IPS-20b (cell line): ENCODE data around the gene WEE2.
"Not testable (repeated sequence)": the region's sequence is repeated elsewhere in the genome, so short reads cannot be mapped to it uniquely, and the experiment has no call there.

Source experiments
- H3K27ac ChIP-seq: one replicate; pipeline ENCODE4 v1.5.1; 2013; ENCODE audit warnings: low read length
- H3K27me3 ChIP-seq: 2 replicates; pipeline ENCODE4 v1.6.1; 2013; ENCODE audit warnings: mild to moderate bottlenecking, low read length, inconsistent platforms; ENCODE audit not compliant: insufficient read depth
- H3K36me3 ChIP-seq: 2 replicates; pipeline ENCODE4 v1.6.1; 2013; ENCODE audit warnings: low read depth, mild to moderate bottlenecking, inconsistent platforms, low read length, moderate library complexity; ENCODE audit not compliant: insufficient read depth
- H3K4me1 ChIP-seq: 2 replicates; pipeline ENCODE4 v1.6.1; 2013; ENCODE audit warnings: mild to moderate bottlenecking, control low read depth, inconsistent platforms, low read length, moderate library complexity; ENCODE audit not compliant: insufficient read depth
- H3K4me3 ChIP-seq: 2 replicates; pipeline ENCODE4 v1.5.1; 2013; ENCODE audit warnings: mild to moderate bottlenecking, low read length, inconsistent platforms
- H3K9ac ChIP-seq: 2 replicates; pipeline ENCODE4 v1.6.1; 2013; ENCODE audit warnings: low read depth, mild to moderate bottlenecking, inconsistent platforms, low read length, moderate library complexity
- H3K9me3 ChIP-seq: 2 replicates; pipeline ENCODE4 v1.6.1; 2013; ENCODE audit warnings: mild to moderate bottlenecking, low read depth, low read length, inconsistent platforms; ENCODE audit not compliant: insufficient read depth

The WEE2 gene

GRCh38 chr7:141674702-141675101, 33.5 kb upstream of the WEE2 start:
- H3K9ac ChIP-seq, result no peak overlapping the region; the same call in 1 of the 2 replicates
- H3K4me3 ChIP-seq, result no peak overlapping the region
- H3K27ac ChIP-seq, result no peak overlapping the region
- no peaks in the 10 kb centered on the region for H3K9me3 ChIP-seq
- peaks cover 22% of the 10 kb centered on the region for H3K36me3 ChIP-seq
- no peaks in the 10 kb centered on the region for H3K4me1 ChIP-seq
- H3K27me3 ChIP-seq, result no peaks in the 10 kb centered on the region

GRCh38 chr7:141675436-141676215, 32.5 kb upstream of the WEE2 start:
- Histone ChIP-seq H3K4me1 (no peaks in the 10 kb centered on the region), H3K36me3 (peaks cover 23% of the 10 kb centered on the region), H3K27me3 (no peaks in the 10 kb centered on the region), H3K4me3 (no peak overlapping the region), H3K9ac (no peak overlapping the region), H3K9me3 (no peaks in the 10 kb centered on the region), H3K27ac (no peak overlapping the region)

- no peaks in the 10 kb centered on the region for H3K9me3 ChIP-seq
- peaks cover 19% of the 10 kb centered on the region for H3K36me3 ChIP-seq
- no peak overlapping the region for H3K4me3 ChIP-seq
- H3K4me1 ChIP-seq, result no peaks in the 10 kb centered on the region
- H3K27ac ChIP-seq, result no peak overlapping the region
- no peaks in the 10 kb centered on the region for H3K27me3 ChIP-seq
- no peak overlapping the region for H3K9ac ChIP-seq
Observed at GRCh38 chr7:141676618-141677017, 31.5 kb upstream of the WEE2 start.

- no peaks in the 10 kb centered on the region for H3K9me3 ChIP-seq
- peaks cover 19% of the 10 kb centered on the region for H3K36me3 ChIP-seq
- no peaks in the 10 kb centered on the region for H3K27me3 ChIP-seq
- no peak overlapping the region for H3K4me3 ChIP-seq
- H3K27ac ChIP-seq, result no peak overlapping the region
- no peak overlapping the region for H3K9ac ChIP-seq
- H3K4me1 ChIP-seq, result no peaks in the 10 kb centered on the region
Observed at GRCh38 chr7:141679014-141679413, 29.1 kb upstream of the WEE2 start.

- H3K27ac ChIP-seq, result no peak overlapping the region
- H3K9ac ChIP-seq, result no peak overlapping the region
- H3K4me3 ChIP-seq, result no peak overlapping the region
- peaks cover 7% of the 10 kb centered on the region; the same call in 1 of the 2 replicates for H3K4me1 ChIP-seq
- peaks cover 28% of the 10 kb centered on the region for H3K36me3 ChIP-seq
- H3K27me3 ChIP-seq, result no peaks in the 10 kb centered on the region
- no peaks in the 10 kb centered on the region for H3K9me3 ChIP-seq
Observed at GRCh38 chr7:141685285-141686023, 22.7 kb upstream of the WEE2 start.

- peaks cover 24% of the 10 kb centered on the region for H3K36me3 ChIP-seq
Observed at GRCh38 chr7:141686074-141686473, 22.1 kb upstream of the WEE2 start.

GRCh38 chr7:141686670-141687069, 21.5 kb upstream of the WEE2 start:
- H3K36me3 ChIP-seq, result peaks cover 24% of the 10 kb centered on the region

More at GRCh38 chr7:141686074-141686473, 22.1 kb upstream of the WEE2 start:
- Histone ChIP-seq H3K4me3 (no peak overlapping the region), H3K9ac (no peak overlapping the region), H3K27ac (no peak overlapping the region), H3K27me3 (no peaks in the 10 kb centered on the region), H3K4me1 (peaks cover 9% of the 10 kb centered on the region; the same call in 1 of the 2 replicates), H3K9me3 (no peaks in the 10 kb centered on the region)

GRCh38 chr7:141688043-141688442, 20.1 kb upstream of the WEE2 start:
- Histone ChIP-seq H3K27ac (no peak overlapping the region), H3K4me3 (no peak overlapping the region), H3K4me1 (peaks cover 14% of the 10 kb centered on the region; the same call in 1 of the 2 replicates), H3K27me3 (no peaks in the 10 kb centered on the region), H3K9me3 (no peaks in the 10 kb centered on the region), H3K9ac (no peak overlapping the region), H3K36me3 (peaks cover 15% of the 10 kb centered on the region)

More at GRCh38 chr7:141686670-141687069, 21.5 kb upstream of the WEE2 start:
- Histone ChIP-seq H3K27ac (no peak overlapping the region), H3K9ac (no peak overlapping the region), H3K4me3 (no peak overlapping the region), H3K27me3 (no peaks in the 10 kb centered on the region), H3K4me1 (peaks cover 13% of the 10 kb centered on the region; the same call in 1 of the 2 replicates), H3K9me3 (no peaks in the 10 kb centered on the region)

- H3K36me3 ChIP-seq, result peaks cover 15% of the 10 kb centered on the region
- H3K27me3 ChIP-seq, H3K27ac ChIP-seq, H3K9ac ChIP-seq, H3K4me3 ChIP-seq, H3K9me3 ChIP-seq: not testable (repeated sequence)
- peaks cover 14% of the 10 kb centered on the region; the same call in 1 of the 2 replicates for H3K4me1 ChIP-seq
Observed at GRCh38 chr7:141689072-141689825, 18.9 kb upstream of the WEE2 start.

- no peak overlapping the region for H3K4me3 ChIP-seq
- no peak overlapping the region for H3K27ac ChIP-seq
- H3K9ac ChIP-seq, result no peak overlapping the region
Observed at GRCh38 chr7:141691540-141691939, 16.6 kb upstream of the WEE2 start.

GRCh38 chr7:141691961-141692360, 16.2 kb upstream of the WEE2 start:
- no peaks in the 10 kb centered on the region for H3K27me3 ChIP-seq
- no peak overlapping the region for H3K4me3 ChIP-seq
- no peaks in the 10 kb centered on the region for H3K36me3 ChIP-seq
- H3K9me3 ChIP-seq, result no peaks in the 10 kb centered on the region
- no peak overlapping the region for H3K9ac ChIP-seq
- no peak overlapping the region for H3K27ac ChIP-seq
- peaks cover 20% of the 10 kb centered on the region; the same call in 1 of the 2 replicates for H3K4me1 ChIP-seq

More at GRCh38 chr7:141691540-141691939, 16.6 kb upstream of the WEE2 start:
- Histone ChIP-seq H3K9me3 (no peaks in the 10 kb centered on the region), H3K4me1 (peaks cover 16% of the 10 kb centered on the region; the same call in 1 of the 2 replicates), H3K36me3 (no peaks in the 10 kb centered on the region), H3K27me3 (no peaks in the 10 kb centered on the region)
